ENCODE measurements around the gene RHO.

The RHO gene

DNA sequence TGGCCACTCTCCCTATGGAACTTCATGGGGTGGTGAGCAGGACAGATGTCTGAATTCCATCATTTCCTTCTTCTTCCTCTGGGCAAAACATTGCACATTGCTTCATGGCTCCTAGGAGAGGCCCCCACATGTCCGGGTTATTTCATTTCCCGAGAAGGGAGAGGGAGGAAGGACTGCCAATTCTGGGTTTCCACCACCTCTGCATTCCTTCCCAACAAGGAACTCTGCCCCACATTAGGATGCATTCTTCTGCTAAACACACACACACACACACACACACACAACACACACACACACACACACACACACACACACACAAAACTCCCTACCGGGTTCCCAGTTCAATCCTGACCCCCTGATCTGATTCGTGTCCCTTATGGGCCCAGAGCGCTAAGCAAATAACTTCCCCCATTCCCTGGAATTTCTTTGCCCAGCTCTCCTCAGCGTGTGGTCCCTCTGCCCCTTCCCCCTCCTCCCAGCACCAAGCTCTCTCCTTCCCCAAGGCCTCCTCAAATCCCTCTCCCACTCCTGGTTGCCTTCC lies 1.9 kb downstream of the RHO start:
- H2BK12ac ChIP-seq (ENCODE audit: low read length in 2 of 2): peak overlapping the region in 1 of 2 experiments; percentile 11
- H3K9me3 ChIP-seq (ENCODE audit: control insufficient read depth, low read length): no peaks in the 10 kb centered on the region
- peak overlapping the region in 1 of 2 experiments; percentile 5 for H3K4ac ChIP-seq (ENCODE audit: low read depth in 1 of 2, low read length in 2 of 2)
- H2AK5ac ChIP-seq (ENCODE audit: low read length, severe bottlenecking): no peak overlapping the region
- no peak overlapping the region for H3K4me3 ChIP-seq (ENCODE audit: insufficient read depth in 1 of 2, low read depth in 1 of 2, low read length in 2 of 2)
- peak overlapping the region; percentile 33 for H4K8ac ChIP-seq (ENCODE audit: low read length)
- no peaks in the 10 kb centered on the region for H3K79me1 ChIP-seq (replicated peaks; ENCODE audit: low read length, poor library complexity, severe bottlenecking)
- no peaks in the 10 kb centered on the region for H3K36me3 ChIP-seq (ENCODE audit: control insufficient read depth in 1 of 2, insufficient read depth in 2 of 2, low read depth in 1 of 2, low read length in 2 of 2)
- peak; percentile 28 for DNase-seq
- H3K23ac ChIP-seq (ENCODE audit: low read length in 2 of 2): no peak overlapping the region
- no peaks in the 10 kb centered on the region for H3K27me3 ChIP-seq (ENCODE audit: control insufficient read depth in 1 of 2, insufficient read depth in 1 of 2, low read length in 2 of 2)
- no peak overlapping the region for H2BK120ac ChIP-seq (ENCODE audit: low read depth, low read length)
- no peak overlapping the region for H2AFZ ChIP-seq (ENCODE audit: low read depth, low read length)
- H4K91ac ChIP-seq (ENCODE audit: low read length): peak overlapping the region; percentile 25
- H3K4me2 ChIP-seq (ENCODE audit: low read length, poor library complexity, severe bottlenecking): no peak overlapping the region
- H3K4me1 ChIP-seq (ENCODE audit: control insufficient read depth, insufficient read depth, low read depth, low read length): peaks cover 45% of the 10 kb centered on the region
- WGBS: 34% methylated on average over 6 of the region's 6 CpGs
- H2BK5ac ChIP-seq (ENCODE audit: low read depth, low read length, poor library complexity, severe bottlenecking): no peak overlapping the region
- H3K9ac ChIP-seq (ENCODE audit: low read length): no peak overlapping the region
- peak overlapping the region; percentile 31 for H3K27ac ChIP-seq (ENCODE audit: low read length, poor library complexity, severe bottlenecking)
- peak overlapping the region in 1 of 2 experiments; percentile 76 for H3K18ac ChIP-seq (ENCODE audit: low read depth in 1 of 2, low read length in 2 of 2)
- H2BK15ac ChIP-seq (ENCODE audit: low read depth, poor library complexity, severe bottlenecking): no peak overlapping the region
- peak overlapping the region in 1 of 2 experiments; percentile 8 for H3K14ac ChIP-seq (ENCODE audit: low read length in 2 of 2)

DNA sequence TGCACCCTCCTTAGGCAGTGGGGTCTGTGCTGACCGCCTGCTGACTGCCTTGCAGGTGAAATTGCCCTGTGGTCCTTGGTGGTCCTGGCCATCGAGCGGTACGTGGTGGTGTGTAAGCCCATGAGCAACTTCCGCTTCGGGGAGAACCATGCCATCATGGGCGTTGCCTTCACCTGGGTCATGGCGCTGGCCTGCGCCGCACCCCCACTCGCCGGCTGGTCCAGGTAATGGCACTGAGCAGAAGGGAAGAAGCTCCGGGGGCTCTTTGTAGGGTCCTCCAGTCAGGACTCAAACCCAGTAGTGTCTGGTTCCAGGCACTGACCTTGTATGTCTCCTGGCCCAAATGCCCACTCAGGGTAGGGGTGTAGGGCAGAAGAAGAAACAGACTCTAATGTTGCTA lies 2.4 kb downstream of the RHO start:
- Histone ChIP-seq H3K14ac (ENCODE audit: low read length in 2 of 2) (peak overlapping the region in 1 of 2 experiments; percentile 8), H4K91ac (ENCODE audit: low read length) (peak overlapping the region; percentile 15), H3K4me2 (ENCODE audit: low read length, poor library complexity, severe bottlenecking) (no peak overlapping the region), H3K4me1 (ENCODE audit: control insufficient read depth, insufficient read depth, low read depth, low read length) (peaks cover 42% of the 10 kb centered on the region), H3K4ac (ENCODE audit: low read depth in 1 of 2, low read length in 2 of 2) (peak overlapping the region in 1 of 2 experiments; percentile 5), H2BK5ac (ENCODE audit: low read depth, low read length, poor library complexity, severe bottlenecking) (peak overlapping the region; percentile 36), H3K9ac (ENCODE audit: low read length) (no peak overlapping the region), H3K27ac (ENCODE audit: low read length, poor library complexity, severe bottlenecking) (no peak overlapping the region), H3K4me3 (ENCODE audit: insufficient read depth in 1 of 2, low read depth in 1 of 2, low read length in 2 of 2) (no peak overlapping the region), H2BK12ac (ENCODE audit: low read length in 2 of 2) (peak overlapping the region in 1 of 2 experiments; percentile 11), H3K27me3 (ENCODE audit: control insufficient read depth in 1 of 2, insufficient read depth in 1 of 2, low read length in 2 of 2) (no peaks in the 10 kb centered on the region), H2BK15ac (ENCODE audit: low read depth, poor library complexity, severe bottlenecking) (no peak overlapping the region), H3K23ac (ENCODE audit: low read length in 2 of 2) (no peak overlapping the region), H4K8ac (ENCODE audit: low read length) (peak overlapping the region; percentile 33), H3K79me1 (replicated peaks; ENCODE audit: low read length, poor library complexity, severe bottlenecking) (no peaks in the 10 kb centered on the region), H2AK5ac (ENCODE audit: low read length, severe bottlenecking) (peak overlapping the region; percentile 92), H3K18ac (ENCODE audit: low read depth in 1 of 2, low read length in 2 of 2) (peak overlapping the region in 1 of 2 experiments; percentile 76), H3K9me3 (ENCODE audit: control insufficient read depth, low read length) (no peaks in the 10 kb centered on the region), H2BK120ac (ENCODE audit: low read depth, low read length) (no peak overlapping the region), H2AFZ (ENCODE audit: low read depth, low read length) (no peak overlapping the region), H3K36me3 (ENCODE audit: control insufficient read depth in 1 of 2, insufficient read depth in 2 of 2, low read depth in 1 of 2, low read length in 2 of 2) (no peaks in the 10 kb centered on the region)
- WGBS: 89% methylated on average over 13 of the region's 13 CpGs
- DNase-seq: no peak

DNA sequence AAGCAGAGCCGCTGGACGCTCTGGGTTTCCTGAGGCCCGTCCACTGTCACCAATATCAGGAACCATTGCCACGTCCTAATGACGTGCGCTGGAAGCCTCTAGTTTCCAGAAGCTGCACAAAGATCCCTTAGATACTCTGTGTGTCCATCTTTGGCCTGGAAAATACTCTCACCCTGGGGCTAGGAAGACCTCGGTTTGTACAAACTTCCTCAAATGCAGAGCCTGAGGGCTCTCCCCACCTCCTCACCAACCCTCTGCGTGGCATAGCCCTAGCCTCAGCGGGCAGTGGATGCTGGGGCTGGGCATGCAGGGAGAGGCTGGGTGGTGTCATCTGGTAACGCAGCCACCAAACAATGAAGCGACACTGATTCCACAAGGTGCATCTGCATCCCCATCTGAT lies 3.3 kb downstream of the RHO start:
- Histone ChIP-seq H4K8ac (ENCODE audit: low read length) (no peak overlapping the region), H2BK12ac (ENCODE audit: low read length in 2 of 2) (no peak overlapping the region), H3K9ac (ENCODE audit: low read length) (no peak overlapping the region), H2BK5ac (ENCODE audit: low read depth, low read length, poor library complexity, severe bottlenecking) (no peak overlapping the region), H3K23ac (ENCODE audit: low read length in 2 of 2) (no peak overlapping the region), H3K4me2 (ENCODE audit: low read length, poor library complexity, severe bottlenecking) (no peak overlapping the region), H3K18ac (ENCODE audit: low read depth in 1 of 2, low read length in 2 of 2) (no peak overlapping the region), H2AK5ac (ENCODE audit: low read length, severe bottlenecking) (peak overlapping the region; percentile 30), H3K27me3 (ENCODE audit: control insufficient read depth in 1 of 2, insufficient read depth in 1 of 2, low read length in 2 of 2) (no peaks in the 10 kb centered on the region), H3K14ac (ENCODE audit: low read length in 2 of 2) (no peak overlapping the region), H4K91ac (ENCODE audit: low read length) (peak overlapping the region; percentile 3), H3K9me3 (ENCODE audit: control insufficient read depth, low read length) (no peaks in the 10 kb centered on the region), H2AFZ (ENCODE audit: low read depth, low read length) (no peak overlapping the region), H2BK15ac (ENCODE audit: low read depth, poor library complexity, severe bottlenecking) (no peak overlapping the region), H3K79me1 (replicated peaks; ENCODE audit: low read length, poor library complexity, severe bottlenecking) (no peaks in the 10 kb centered on the region), H3K4ac (ENCODE audit: low read depth in 1 of 2, low read length in 2 of 2) (no peak overlapping the region), H3K27ac (ENCODE audit: low read length, poor library complexity, severe bottlenecking) (no peak overlapping the region), H3K4me3 (ENCODE audit: insufficient read depth in 1 of 2, low read depth in 1 of 2, low read length in 2 of 2) (no peak overlapping the region), H3K4me1 (ENCODE audit: control insufficient read depth, insufficient read depth, low read depth, low read length) (peaks cover 34% of the 10 kb centered on the region), H2BK120ac (ENCODE audit: low read depth, low read length) (no peak overlapping the region), H3K36me3 (ENCODE audit: control insufficient read depth in 1 of 2, insufficient read depth in 2 of 2, low read depth in 1 of 2, low read length in 2 of 2) (no peaks in the 10 kb centered on the region)
- 95% methylated on average over 10 of the region's 11 CpGs for WGBS
- no peak for DNase-seq

DNA sequence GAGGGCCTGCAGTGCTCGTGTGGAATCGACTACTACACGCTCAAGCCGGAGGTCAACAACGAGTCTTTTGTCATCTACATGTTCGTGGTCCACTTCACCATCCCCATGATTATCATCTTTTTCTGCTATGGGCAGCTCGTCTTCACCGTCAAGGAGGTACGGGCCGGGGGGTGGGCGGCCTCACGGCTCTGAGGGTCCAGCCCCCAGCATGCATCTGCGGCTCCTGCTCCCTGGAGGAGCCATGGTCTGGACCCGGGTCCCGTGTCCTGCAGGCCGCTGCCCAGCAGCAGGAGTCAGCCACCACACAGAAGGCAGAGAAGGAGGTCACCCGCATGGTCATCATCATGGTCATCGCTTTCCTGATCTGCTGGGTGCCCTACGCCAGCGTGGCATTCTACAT lies 3.8 kb downstream of the RHO start:
- no peak overlapping the region for H4K8ac ChIP-seq (ENCODE audit: low read length)
- no peak overlapping the region for H3K14ac ChIP-seq (ENCODE audit: low read length in 2 of 2)
- H3K4me1 ChIP-seq (ENCODE audit: control insufficient read depth, insufficient read depth, low read depth, low read length): peaks cover 32% of the 10 kb centered on the region
- peak overlapping the region in 1 of 2 experiments; percentile 30 for H3K18ac ChIP-seq (ENCODE audit: low read depth in 1 of 2, low read length in 2 of 2)
- H3K79me1 ChIP-seq (replicated peaks; ENCODE audit: low read length, poor library complexity, severe bottlenecking): no peaks in the 10 kb centered on the region
- no peaks in the 10 kb centered on the region for H3K27me3 ChIP-seq (ENCODE audit: control insufficient read depth in 1 of 2, insufficient read depth in 1 of 2, low read length in 2 of 2)
- H2BK5ac ChIP-seq (ENCODE audit: low read depth, low read length, poor library complexity, severe bottlenecking): no peak overlapping the region
- 94% methylated on average over 20 of the region's 20 CpGs for WGBS
- no peak overlapping the region for H2BK120ac ChIP-seq (ENCODE audit: low read depth, low read length)
- no peak overlapping the region for H3K23ac ChIP-seq (ENCODE audit: low read length in 2 of 2)
- no peak overlapping the region for H4K91ac ChIP-seq (ENCODE audit: low read length)
- no peak overlapping the region for H3K9ac ChIP-seq (ENCODE audit: low read length)
- no peak overlapping the region for H2BK15ac ChIP-seq (ENCODE audit: low read depth, poor library complexity, severe bottlenecking)
- no peaks in the 10 kb centered on the region for H3K36me3 ChIP-seq (ENCODE audit: control insufficient read depth in 1 of 2, insufficient read depth in 2 of 2, low read depth in 1 of 2, low read length in 2 of 2)
- H3K4ac ChIP-seq (ENCODE audit: low read depth in 1 of 2, low read length in 2 of 2): no peak overlapping the region
- H2BK12ac ChIP-seq (ENCODE audit: low read length in 2 of 2): no peak overlapping the region
- H3K9me3 ChIP-seq (ENCODE audit: control insufficient read depth, low read length): no peaks in the 10 kb centered on the region
- no peak overlapping the region for H3K27ac ChIP-seq (ENCODE audit: low read length, poor library complexity, severe bottlenecking)
- no peak for DNase-seq
- no peak overlapping the region for H3K4me2 ChIP-seq (ENCODE audit: low read length, poor library complexity, severe bottlenecking)
- H2AK5ac ChIP-seq (ENCODE audit: low read length, severe bottlenecking): peak overlapping the region; percentile 61
- H3K4me3 ChIP-seq (ENCODE audit: insufficient read depth in 1 of 2, low read depth in 1 of 2, low read length in 2 of 2): no peak overlapping the region
- H2AFZ ChIP-seq (ENCODE audit: low read depth, low read length): no peak overlapping the region

All from mesenchymal stem cell (in vitro differentiated cells and primary cell).